ENCODE results near the gene C6orf120.

Gene C6orf120

GRCh38 chr6:169725125-169726048, 23.5 kb downstream of the C6orf120 start:
- DNase-seq, result peak; percentile 15

- DNase-seq, result no peak
Measured at GRCh38 chr6:169726049-169726400, 24.1 kb downstream of the C6orf120 start.

- DNase-seq, result no peak
Measured at GRCh38 chr6:169726963-169727362, 25.0 kb downstream of the C6orf120 start.

- no peak for DNase-seq
Measured at GRCh38 chr6:169729961-169730360, 28.0 kb downstream of the C6orf120 start.

GRCh38 chr6:169738204-169738975, 36.5 kb downstream of the C6orf120 start:
- DNase-seq, result peak; percentile 30

- no peak for DNase-seq
Measured at GRCh38 chr6:169738976-169739529, 37.1 kb downstream of the C6orf120 start.

- no peak for DNase-seq
Measured at GRCh38 chr6:169741344-169741743, 39.4 kb downstream of the C6orf120 start.

GRCh38 chr6:169745405-169745804, 43.5 kb downstream of the C6orf120 start:
- DNase-seq, result no peak

- DNase-seq, result no peak
Measured at GRCh38 chr6:169746556-169746955, 44.6 kb downstream of the C6orf120 start.

- DNase-seq, result peak; percentile 93
Measured at GRCh38 chr6:169751242-169752073, 49.5 kb downstream of the C6orf120 start, which contains the start of the genes DYNLT2 and ERMARD. TSS of gene DYNLT2 (minus strand) at chr6:169751572. CDS start at chr6:169751458, 114 bp downstream. TSS of gene ERMARD (plus strand) at chr6:169751622. CDS start at chr6:169751658, 36 bp downstream.

GRCh38 chr6:169752074-169752623, 50.2 kb downstream of the C6orf120 start:
- DNase-seq, result no peak
